ENCODE results near the gene GRM7. TPM values are rescaled to one million over a fixed set of nuclear protein-coding genes. Genes with fewer than 3 reads are reported as not detected.

The GRM7 gene
- total RNA-seq (2012; rRNA removed): not detected in 2 replicates

DNA sequence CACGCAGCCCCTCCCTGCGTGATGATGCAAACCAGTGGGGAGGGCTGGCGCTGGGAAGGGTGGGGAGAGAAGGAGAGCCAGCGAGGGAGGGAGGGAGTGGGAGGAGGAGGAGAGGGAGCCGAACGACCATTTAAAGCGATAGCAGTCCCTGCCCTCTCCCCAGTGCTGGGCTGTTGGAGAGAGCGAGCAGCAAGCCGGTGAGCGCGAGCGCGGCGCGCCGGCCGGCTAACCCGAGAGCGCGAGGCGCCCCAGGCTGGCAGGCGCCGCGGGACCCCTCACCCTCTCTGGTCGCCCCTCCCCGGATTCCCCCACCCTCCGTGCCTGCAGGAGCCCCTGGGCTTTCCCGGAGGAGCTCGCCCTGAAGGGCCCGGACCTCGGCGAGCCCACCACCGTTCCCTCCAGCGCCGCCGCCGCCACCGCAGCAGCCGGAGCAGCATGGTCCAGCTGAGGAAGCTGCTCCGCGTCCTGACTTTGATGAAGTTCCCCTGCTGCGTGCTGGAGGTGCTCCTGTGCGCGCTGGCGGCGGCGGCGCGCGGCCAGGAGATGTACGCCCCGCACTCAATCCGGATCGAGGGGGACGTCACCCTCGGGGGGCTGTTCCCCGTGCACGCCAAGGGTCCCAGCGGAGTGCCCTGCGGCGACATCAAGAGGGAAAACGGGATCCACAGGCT lies at the start of gene GRM7:
TSS of gene GRM7 (plus strand) at position 162 of the 671 bp plus-strand sequence.
- Histone ChIP-seq H3K27me3 (ENCODE audit: control insufficient read depth, insufficient read depth, low read length) (no peaks in the 10 kb centered on the region), H3K9me3 (replicated peaks; ENCODE audit: low read length) (no peaks in the 10 kb centered on the region), H3K9ac (ENCODE audit: low read depth, low read length) (no peak within 1 kb of the TSS), H3K4me3 (ENCODE audit: low read length) (no peak within 1 kb of the TSS), H3K4me1 (ENCODE audit: control insufficient read depth, insufficient read depth, low read length) (no peaks in the 10 kb centered on the region), H3K36me3 (ENCODE audit: insufficient read depth, low read length) (no peaks in the 10 kb centered on the region), H3K4me2 (ENCODE audit: low read length) (no peak within 1 kb of the TSS)

DNA sequence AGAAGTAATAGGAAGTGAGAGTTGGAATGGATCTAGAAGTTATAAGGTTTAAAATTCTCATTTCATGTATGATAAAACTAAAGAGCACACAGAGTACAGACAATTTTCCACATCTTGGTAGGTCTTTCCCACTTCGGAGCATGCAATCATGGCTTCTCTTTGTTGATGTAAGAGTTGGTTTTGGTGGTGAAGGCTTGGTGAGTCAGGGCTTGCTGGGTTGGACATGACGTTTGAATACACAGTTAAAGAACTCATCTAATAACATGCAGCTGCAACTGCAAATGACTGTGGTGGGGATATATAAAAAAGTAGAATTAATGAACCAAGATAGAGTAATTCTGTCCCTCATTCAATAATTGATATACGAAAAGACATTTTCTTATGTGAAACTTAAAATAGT lies 39.5 kb upstream of the GRM7 start:
- H3K4me1 ChIP-seq (ENCODE audit: control insufficient read depth, insufficient read depth, low read length): no peaks in the 10 kb centered on the region
- no peak overlapping the region for H3K4me2 ChIP-seq (ENCODE audit: low read length)
- no peaks in the 10 kb centered on the region for H3K27me3 ChIP-seq (ENCODE audit: control insufficient read depth, insufficient read depth, low read length)
- peaks cover 7% of the 10 kb centered on the region for H3K9me3 ChIP-seq (replicated peaks; ENCODE audit: low read length)
- no peak overlapping the region for H3K9ac ChIP-seq (ENCODE audit: low read depth, low read length)
- no peak overlapping the region for H3K4me3 ChIP-seq (ENCODE audit: low read length)
- H3K36me3 ChIP-seq (ENCODE audit: insufficient read depth, low read length): no peaks in the 10 kb centered on the region

DNA sequence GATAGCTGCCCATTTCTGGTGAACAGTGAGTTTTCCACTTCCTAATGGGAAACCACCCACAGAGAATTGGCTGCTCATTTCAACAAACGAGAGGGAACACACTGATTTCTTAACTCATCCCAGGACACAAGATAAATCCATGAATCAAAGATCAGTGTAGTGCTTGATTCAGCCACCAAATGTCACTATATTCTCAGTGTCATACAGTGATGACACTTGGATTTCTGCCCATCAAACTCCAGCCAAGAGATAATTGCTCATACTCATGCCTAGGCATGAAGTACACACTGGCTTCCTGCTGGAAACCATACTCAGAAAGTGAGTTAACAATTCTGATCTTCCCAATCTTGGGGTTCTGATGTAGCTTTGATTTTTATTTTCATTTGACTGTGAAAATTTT lies 35.4 kb upstream of the GRM7 start:
- H3K27me3 ChIP-seq (ENCODE audit: control insufficient read depth, insufficient read depth, low read length): no peaks in the 10 kb centered on the region
- H3K4me2 ChIP-seq (ENCODE audit: low read length): no peak overlapping the region
- no peaks in the 10 kb centered on the region for H3K36me3 ChIP-seq (ENCODE audit: insufficient read depth, low read length)
- no peaks in the 10 kb centered on the region for H3K9me3 ChIP-seq (replicated peaks; ENCODE audit: low read length)
- H3K9ac ChIP-seq (ENCODE audit: low read depth, low read length): no peak overlapping the region
- H3K4me3 ChIP-seq (ENCODE audit: low read length): no peak overlapping the region
- H3K4me1 ChIP-seq (ENCODE audit: control insufficient read depth, insufficient read depth, low read length): no peaks in the 10 kb centered on the region

DNA sequence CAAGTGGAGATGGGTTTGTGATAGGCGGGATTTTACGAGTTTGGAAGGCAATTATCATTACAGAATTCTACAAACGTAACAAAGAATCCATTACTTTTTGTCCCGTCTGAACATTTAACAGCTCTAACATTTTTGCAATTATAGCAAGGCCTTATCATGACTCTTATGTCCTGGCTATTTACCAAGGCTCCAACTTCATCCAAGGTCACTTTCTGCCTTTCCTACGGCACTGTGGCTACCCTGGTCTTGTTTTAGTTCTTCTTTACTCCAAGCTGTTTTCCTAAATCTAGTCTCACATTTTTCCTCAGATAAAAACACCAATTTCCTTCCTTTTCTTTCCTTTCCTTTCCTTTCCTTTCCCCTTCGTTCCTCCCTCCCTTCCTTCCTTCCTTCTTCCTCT lies 33.5 kb upstream of the GRM7 start:
- no peak overlapping the region for H3K4me2 ChIP-seq (ENCODE audit: low read length)
- no peak overlapping the region for H3K9ac ChIP-seq (ENCODE audit: low read depth, low read length)
- no peaks in the 10 kb centered on the region for H3K4me1 ChIP-seq (ENCODE audit: control insufficient read depth, insufficient read depth, low read length)
- no peaks in the 10 kb centered on the region for H3K9me3 ChIP-seq (replicated peaks; ENCODE audit: low read length)
- no peaks in the 10 kb centered on the region for H3K27me3 ChIP-seq (ENCODE audit: control insufficient read depth, insufficient read depth, low read length)
- no peak overlapping the region for H3K4me3 ChIP-seq (ENCODE audit: low read length)
- H3K36me3 ChIP-seq (ENCODE audit: insufficient read depth, low read length): no peaks in the 10 kb centered on the region

DNA sequence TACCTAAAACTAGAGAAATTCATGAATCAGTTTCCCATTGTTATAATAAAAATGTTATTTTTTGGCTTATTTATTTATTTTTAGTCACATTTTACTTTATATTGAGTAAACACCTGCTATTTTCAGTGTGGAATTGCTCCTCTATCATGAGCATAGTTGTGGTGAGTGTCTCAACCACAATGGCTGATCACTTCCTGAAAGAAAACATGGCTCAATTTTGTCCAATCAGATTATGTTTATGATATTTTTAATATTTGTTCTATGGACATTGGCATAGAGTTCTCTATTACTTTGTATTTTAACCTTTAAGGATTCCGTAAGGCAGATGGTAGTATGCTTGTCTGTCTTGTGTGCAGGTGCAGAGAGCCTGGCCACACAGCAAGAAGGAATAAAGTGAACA lies 16.2 kb upstream of the GRM7 start:
- H3K4me2 ChIP-seq (ENCODE audit: low read length): no peak overlapping the region
- no peak overlapping the region for H3K9ac ChIP-seq (ENCODE audit: low read depth, low read length)
- H3K27me3 ChIP-seq (ENCODE audit: control insufficient read depth, insufficient read depth, low read length): no peaks in the 10 kb centered on the region
- H3K9me3 ChIP-seq (replicated peaks; ENCODE audit: low read length): peaks cover 14% of the 10 kb centered on the region
- no peaks in the 10 kb centered on the region for H3K4me1 ChIP-seq (ENCODE audit: control insufficient read depth, insufficient read depth, low read length)
- H3K36me3 ChIP-seq (ENCODE audit: insufficient read depth, low read length): no peaks in the 10 kb centered on the region
- no peak overlapping the region for H3K4me3 ChIP-seq (ENCODE audit: low read length)

DNA sequence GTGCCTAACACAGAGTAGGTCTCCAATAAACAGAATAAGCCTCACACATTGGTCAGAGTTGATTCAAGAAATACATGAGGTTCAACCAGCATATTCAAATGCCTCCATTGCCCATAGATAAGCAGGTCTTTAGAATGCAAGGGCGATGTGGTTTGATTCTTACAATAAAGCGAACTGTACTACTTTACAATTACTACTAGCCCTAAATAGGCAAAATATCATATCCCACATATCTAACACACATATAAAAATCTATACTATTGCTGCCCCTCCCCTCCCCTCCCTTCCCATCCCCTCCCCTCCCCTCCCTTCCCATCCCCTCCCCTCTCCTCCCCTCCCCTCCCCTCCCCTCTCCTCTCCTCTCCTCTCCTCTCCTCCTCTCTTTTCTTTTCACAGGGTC lies 6.7 kb upstream of the GRM7 start:
- no peaks in the 10 kb centered on the region for H3K4me1 ChIP-seq (ENCODE audit: control insufficient read depth, insufficient read depth, low read length)
- no peaks in the 10 kb centered on the region for H3K27me3 ChIP-seq (ENCODE audit: control insufficient read depth, insufficient read depth, low read length)
- no peaks in the 10 kb centered on the region for H3K36me3 ChIP-seq (ENCODE audit: insufficient read depth, low read length)
- no peak overlapping the region for H3K4me3 ChIP-seq (ENCODE audit: low read length)
- H3K9me3 ChIP-seq (replicated peaks; ENCODE audit: low read length): no peaks in the 10 kb centered on the region
- no peak overlapping the region for H3K4me2 ChIP-seq (ENCODE audit: low read length)
- H3K9ac ChIP-seq (ENCODE audit: low read depth, low read length): no peak overlapping the region

DNA sequence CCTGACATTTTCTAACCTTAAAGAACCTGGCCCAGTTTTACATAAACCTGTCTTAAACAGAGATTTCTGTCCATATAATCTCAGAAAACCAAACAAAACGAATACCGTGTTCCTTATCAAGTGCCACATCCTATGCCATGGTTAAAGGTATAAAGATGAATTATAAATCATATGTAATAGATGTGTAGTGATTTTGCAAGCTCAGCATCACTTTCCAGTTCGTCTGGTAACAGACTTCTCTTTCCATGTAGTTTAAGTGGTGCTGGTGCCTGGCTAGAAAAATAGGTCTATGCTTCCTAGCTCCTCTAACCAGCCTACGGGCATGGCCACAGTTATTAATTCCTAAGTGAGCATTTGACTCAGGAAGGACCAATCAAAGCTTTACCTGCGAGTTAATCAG lies 3.4 kb upstream of the GRM7 start:
- Histone ChIP-seq H3K9ac (ENCODE audit: low read depth, low read length) (no peak overlapping the region), H3K4me1 (ENCODE audit: control insufficient read depth, insufficient read depth, low read length) (no peaks in the 10 kb centered on the region), H3K4me3 (ENCODE audit: low read length) (no peak overlapping the region), H3K4me2 (ENCODE audit: low read length) (no peak overlapping the region), H3K36me3 (ENCODE audit: insufficient read depth, low read length) (no peaks in the 10 kb centered on the region), H3K9me3 (replicated peaks; ENCODE audit: low read length) (no peaks in the 10 kb centered on the region), H3K27me3 (ENCODE audit: control insufficient read depth, insufficient read depth, low read length) (no peaks in the 10 kb centered on the region)

DNA sequence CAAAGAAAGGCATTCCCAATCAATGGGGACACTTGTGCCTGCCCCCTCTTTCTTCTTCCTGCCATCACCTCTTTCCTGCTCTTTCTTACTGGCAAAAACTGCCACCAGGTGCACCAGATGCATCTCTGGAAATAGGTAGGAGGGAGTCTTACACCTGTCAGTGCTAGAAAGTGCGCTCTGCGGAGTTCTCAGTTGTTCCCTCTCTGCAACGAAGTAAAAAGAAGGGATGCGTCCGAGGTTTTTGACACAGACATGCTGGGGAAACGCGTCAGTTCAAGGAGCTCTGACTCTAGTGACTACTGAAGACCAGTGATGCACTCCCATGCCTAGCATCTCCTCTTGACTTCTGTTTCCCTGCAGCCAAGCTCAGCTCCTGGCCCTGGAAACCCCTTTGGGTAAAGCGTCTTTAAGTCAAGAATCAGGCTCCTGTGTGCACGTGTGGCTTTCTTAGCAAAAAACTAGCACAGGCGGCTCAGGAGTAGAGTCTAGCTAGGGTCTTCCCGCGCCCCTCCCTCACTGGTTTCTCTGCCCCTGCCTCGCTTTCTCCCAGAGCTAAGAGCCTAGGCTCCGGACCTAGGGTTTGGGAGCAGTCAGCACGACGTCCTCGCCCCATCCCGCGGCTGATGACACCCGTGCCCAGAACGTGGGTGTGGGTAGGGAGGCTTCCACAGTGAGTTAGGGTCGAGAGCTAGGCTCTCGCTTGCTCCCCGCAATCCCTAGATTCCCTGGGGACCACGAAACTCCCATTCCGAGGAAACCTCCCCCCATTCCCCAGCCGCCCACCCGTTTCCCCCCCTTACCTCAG lies 564 bp upstream of the GRM7 start:
- Histone ChIP-seq H3K27me3 (ENCODE audit: control insufficient read depth, insufficient read depth, low read length) (no peaks in the 10 kb centered on the region), H3K4me3 (ENCODE audit: low read length) (no peak overlapping the region), H3K36me3 (ENCODE audit: insufficient read depth, low read length) (no peaks in the 10 kb centered on the region), H3K4me2 (ENCODE audit: low read length) (no peak overlapping the region), H3K4me1 (ENCODE audit: control insufficient read depth, insufficient read depth, low read length) (no peaks in the 10 kb centered on the region), H3K9me3 (replicated peaks; ENCODE audit: low read length) (no peaks in the 10 kb centered on the region), H3K9ac (ENCODE audit: low read depth, low read length) (no peak overlapping the region)

DNA sequence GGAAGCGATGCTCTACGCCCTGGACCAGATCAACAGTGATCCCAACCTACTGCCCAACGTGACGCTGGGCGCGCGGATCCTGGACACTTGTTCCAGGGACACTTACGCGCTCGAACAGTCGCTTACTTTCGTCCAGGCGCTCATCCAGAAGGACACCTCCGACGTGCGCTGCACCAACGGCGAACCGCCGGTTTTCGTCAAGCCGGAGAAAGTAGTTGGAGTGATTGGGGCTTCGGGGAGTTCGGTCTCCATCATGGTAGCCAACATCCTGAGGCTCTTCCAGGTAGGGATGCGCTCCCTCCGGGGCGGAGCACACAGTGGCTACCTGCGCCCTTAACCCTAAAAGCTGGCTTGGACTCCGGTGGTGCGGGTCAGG lies 698 bp downstream of the GRM7 start:
- H3K4me2 ChIP-seq (ENCODE audit: low read length): no peak overlapping the region
- no peaks in the 10 kb centered on the region for H3K4me1 ChIP-seq (ENCODE audit: control insufficient read depth, insufficient read depth, low read length)
- H3K27me3 ChIP-seq (ENCODE audit: control insufficient read depth, insufficient read depth, low read length): no peaks in the 10 kb centered on the region
- no peaks in the 10 kb centered on the region for H3K36me3 ChIP-seq (ENCODE audit: insufficient read depth, low read length)
- H3K4me3 ChIP-seq (ENCODE audit: low read length): no peak overlapping the region
- no peaks in the 10 kb centered on the region for H3K9me3 ChIP-seq (replicated peaks; ENCODE audit: low read length)
- H3K9ac ChIP-seq (ENCODE audit: low read depth, low read length): no peak overlapping the region

DNA sequence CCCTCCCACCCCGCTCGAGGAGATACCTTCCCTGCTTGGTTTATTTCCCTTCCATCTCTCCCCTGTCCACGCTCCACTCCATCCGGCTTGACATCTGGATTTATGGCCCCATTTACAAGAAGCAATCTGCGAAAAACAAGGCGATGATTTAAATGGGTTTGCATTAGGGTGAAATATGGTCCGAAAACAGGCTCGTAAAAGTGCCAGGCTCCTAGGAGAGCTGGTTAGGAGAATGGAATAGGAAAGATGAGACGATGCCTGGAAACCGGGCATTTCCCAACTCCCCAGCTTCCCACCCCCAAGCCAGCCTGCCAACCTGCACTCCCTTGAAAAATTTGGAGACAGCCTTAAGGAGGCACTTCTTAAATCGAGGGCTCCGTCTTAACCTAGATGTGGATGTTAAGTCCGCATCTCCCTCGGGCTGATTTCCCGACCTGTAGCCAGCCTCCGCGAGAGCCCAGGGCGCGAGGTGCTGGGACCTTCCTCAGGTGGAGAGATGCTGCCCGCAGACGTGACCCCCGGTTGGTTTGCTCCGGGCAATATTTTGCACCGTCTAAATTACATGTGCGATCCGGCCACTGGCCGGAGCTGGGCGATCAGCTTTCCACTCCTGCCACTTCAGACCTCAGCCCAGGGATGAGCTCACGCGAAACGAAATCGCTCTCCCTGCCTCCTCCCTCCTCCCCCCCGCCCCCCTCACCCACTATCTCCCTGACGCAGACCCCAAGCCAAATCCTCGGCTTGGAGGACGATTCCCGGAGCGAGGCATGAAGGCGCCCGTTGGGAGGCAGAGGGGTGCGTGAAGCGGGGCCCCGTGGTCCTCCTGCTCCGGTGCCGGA lies 1.3 kb downstream of the GRM7 start:
- no peak overlapping the region for H3K4me3 ChIP-seq (ENCODE audit: low read length)
- no peaks in the 10 kb centered on the region for H3K27me3 ChIP-seq (ENCODE audit: control insufficient read depth, insufficient read depth, low read length)
- H3K9me3 ChIP-seq (replicated peaks; ENCODE audit: low read length): no peaks in the 10 kb centered on the region
- no peaks in the 10 kb centered on the region for H3K36me3 ChIP-seq (ENCODE audit: insufficient read depth, low read length)
- no peak overlapping the region for H3K9ac ChIP-seq (ENCODE audit: low read depth, low read length)
- no peaks in the 10 kb centered on the region for H3K4me1 ChIP-seq (ENCODE audit: control insufficient read depth, insufficient read depth, low read length)
- no peak overlapping the region for H3K4me2 ChIP-seq (ENCODE audit: low read length)

DNA sequence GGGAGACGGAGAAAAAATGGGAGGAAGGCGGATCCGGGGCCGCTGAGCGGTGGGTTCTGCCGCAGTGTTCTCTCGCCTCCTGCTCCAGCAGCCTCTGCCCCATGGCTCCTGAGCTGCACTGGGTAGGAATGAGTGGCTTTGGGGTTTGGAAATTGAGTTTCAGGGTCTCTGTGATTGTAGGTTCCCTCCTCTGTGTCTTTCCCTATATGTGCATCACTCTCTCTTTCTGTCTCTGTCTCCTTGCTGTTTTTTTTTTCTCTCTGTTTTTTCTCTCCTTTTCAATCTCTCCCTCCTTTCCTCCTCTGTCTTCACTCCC lies 1.9 kb downstream of the GRM7 start:
- no peaks in the 10 kb centered on the region for H3K36me3 ChIP-seq (ENCODE audit: insufficient read depth, low read length)
- no peak overlapping the region for H3K4me3 ChIP-seq (ENCODE audit: low read length)
- no peaks in the 10 kb centered on the region for H3K9me3 ChIP-seq (replicated peaks; ENCODE audit: low read length)
- H3K4me2 ChIP-seq (ENCODE audit: low read length): no peak overlapping the region
- H3K9ac ChIP-seq (ENCODE audit: low read depth, low read length): no peak overlapping the region
- no peaks in the 10 kb centered on the region for H3K4me1 ChIP-seq (ENCODE audit: control insufficient read depth, insufficient read depth, low read length)
- no peaks in the 10 kb centered on the region for H3K27me3 ChIP-seq (ENCODE audit: control insufficient read depth, insufficient read depth, low read length)
